ENCODE measurements around the gene HMX2. TPM values are rescaled to one million over a fixed set of nuclear protein-coding genes. Genes with fewer than 3 reads are reported as not detected.
A peak's percentile ranks its signal among the peaks of the same experiment; 100 is the strongest.

HMX2 gene
- total RNA-seq, 1 experiment from 2014 or later = not detected

DNA sequence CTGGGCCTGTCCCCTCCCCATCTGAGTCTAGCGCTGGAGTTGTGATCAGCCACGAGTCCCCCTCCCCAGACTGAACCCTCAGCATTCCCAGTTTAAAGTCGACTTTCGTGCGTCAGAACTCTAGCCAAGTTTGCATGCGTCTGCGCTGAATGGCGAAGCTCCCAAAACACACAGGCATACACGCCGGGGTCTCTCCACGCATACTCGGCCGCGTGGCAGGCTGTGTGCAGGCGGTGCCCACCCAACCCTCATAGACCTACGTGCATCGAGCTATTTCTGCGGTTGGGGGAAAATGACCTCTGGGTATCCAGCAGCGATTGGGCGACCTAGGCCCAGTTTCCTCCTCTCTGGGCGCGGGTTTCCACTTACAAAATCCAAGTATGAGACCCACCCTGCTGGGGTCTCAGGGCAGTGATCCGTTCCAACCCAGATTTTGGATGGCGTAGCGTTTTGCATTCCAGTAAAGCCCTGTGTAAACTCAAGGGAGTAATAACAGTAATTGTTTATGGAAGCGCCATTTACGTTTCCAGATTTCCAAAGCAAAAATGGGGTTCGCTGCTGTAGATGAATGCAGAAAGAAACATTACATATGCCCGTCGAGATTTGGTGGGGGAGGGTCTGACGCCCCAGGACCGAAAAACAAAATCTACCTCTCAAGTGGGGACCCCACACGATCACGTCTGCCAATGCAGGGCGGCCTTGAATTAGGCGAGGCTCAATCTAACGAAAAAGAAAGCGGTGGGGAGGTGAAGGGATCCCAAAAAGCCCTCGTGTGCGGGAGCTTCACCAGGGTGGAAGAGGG is 14.2 kb upstream of the HMX2 start:
- Mint-ChIP-seq H3K4me1 (ENCODE audit: insufficient read depth, unreplicated experiment) (peaks cover 8% of the 10 kb centered on the region), H3K9me3 (ENCODE audit: unreplicated experiment) (no peaks in the 10 kb centered on the region), H3K27me3 (ENCODE audit: insufficient read depth, unreplicated experiment) (peaks cover 32% of the 10 kb centered on the region), H3K27ac (ENCODE audit: low read depth, unreplicated experiment) (no peak overlapping the region), H3K4me3 (ENCODE audit: unreplicated experiment) (peak overlapping the region; percentile 51), H3K36me3 (ENCODE audit: insufficient read depth, unreplicated experiment) (no peaks in the 10 kb centered on the region)
- intact Hi-C loops (cut with micrococcal nuclease) = loop anchor here (1.0 kb wide), 3 partner anchors 90 to 426 kb away; no protein-coding TSS in a partner anchor
- TF ChIP-seq, protein P1, sequence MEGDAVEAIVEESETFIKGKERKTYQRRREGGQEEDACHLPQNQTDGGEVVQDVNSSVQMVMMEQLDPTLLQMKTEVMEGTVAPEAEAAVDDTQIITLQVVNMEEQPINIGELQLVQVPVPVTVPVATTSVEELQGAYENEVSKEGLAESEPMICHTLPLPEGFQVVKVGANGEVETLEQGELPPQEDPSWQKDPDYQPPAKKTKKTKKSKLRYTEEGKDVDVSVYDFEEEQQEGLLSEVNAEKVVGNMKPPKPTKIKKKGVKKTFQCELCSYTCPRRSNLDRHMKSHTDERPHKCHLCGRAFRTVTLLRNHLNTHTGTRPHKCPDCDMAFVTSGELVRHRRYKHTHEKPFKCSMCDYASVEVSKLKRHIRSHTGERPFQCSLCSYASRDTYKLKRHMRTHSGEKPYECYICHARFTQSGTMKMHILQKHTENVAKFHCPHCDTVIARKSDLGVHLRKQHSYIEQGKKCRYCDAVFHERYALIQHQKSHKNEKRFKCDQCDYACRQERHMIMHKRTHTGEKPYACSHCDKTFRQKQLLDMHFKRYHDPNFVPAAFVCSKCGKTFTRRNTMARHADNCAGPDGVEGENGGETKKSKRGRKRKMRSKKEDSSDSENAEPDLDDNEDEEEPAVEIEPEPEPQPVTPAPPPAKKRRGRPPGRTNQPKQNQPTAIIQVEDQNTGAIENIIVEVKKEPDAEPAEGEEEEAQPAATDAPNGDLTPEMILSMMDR (IDR thresholded peaks at IDR 0.05; ENCODE audit: unreplicated experiment) = no peak
- no peak for DNase-seq (ENCODE audit: unreplicated experiment)
- POLR2A ChIA-PET = interaction anchor here (0.6 to 1.5 kb wide), 3 partner anchors 125 to 246 kb away, joined by 4 to 5 read pairs (median 4); partner anchors contain the start of gene IKZF5
- CTCF ChIA-PET = interaction anchor here (0.5 to 4.7 kb wide), 26 partner anchors 8 to 430 kb away, joined by 3 to 50 read pairs (median 4); partner anchors contain the start of gene BUB3
- BruUV-seq (replicated peaks) = no TSS peak

DNA sequence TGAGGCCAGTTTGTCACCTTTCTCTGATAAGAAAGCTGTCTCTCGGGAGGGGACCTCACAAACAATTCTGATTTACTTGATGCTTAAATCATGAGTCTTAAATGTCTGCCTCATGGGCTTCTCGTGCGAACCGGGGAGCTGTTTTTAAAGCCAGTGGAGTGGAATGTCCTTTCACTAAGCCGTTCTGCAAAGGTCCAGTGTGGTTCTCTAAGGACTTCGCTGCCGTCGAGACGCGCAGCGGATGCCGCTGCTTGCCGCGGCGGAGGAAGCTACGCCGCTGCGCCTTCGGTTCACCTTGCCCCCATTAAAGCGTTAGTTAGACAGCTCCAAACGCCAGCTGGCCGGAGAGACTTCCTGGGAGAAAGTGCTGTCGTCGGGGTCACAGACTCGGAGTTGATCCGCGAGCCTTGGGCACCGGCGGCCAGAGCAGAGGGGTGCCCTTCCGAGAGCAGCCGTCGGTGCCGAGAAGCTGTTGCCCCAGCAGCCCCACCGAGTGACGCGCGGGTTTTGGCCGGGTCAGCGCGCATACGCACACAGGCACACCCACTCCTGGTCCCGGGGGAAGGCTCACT is 13.5 kb upstream of the HMX2 start:
- H3K27me3 Mint-ChIP-seq (ENCODE audit: insufficient read depth, unreplicated experiment) = peaks cover 39% of the 10 kb centered on the region
- peaks cover 12% of the 10 kb centered on the region for H3K4me1 Mint-ChIP-seq (ENCODE audit: insufficient read depth, unreplicated experiment)
- BruUV-seq (replicated peaks) = no TSS peak
- no peak for DNase-seq (ENCODE audit: unreplicated experiment)
- TF ChIP-seq, protein P1 (IDR thresholded peaks at IDR 0.05; ENCODE audit: unreplicated experiment) = no peak
- H3K36me3 Mint-ChIP-seq (ENCODE audit: insufficient read depth, unreplicated experiment) = no peaks in the 10 kb centered on the region
- no peaks in the 10 kb centered on the region for H3K9me3 Mint-ChIP-seq (ENCODE audit: unreplicated experiment)
- no peak overlapping the region for H3K27ac Mint-ChIP-seq (ENCODE audit: low read depth, unreplicated experiment)
- ChIA-PET CTCF (interaction anchor here (0.8 to 4.7 kb wide), 7 partner anchors 11 to 424 kb away, joined by 3 to 50 read pairs (median 8); no protein-coding TSS in a partner anchor), POLR2A (interaction anchor here (1.0 kb wide), 1 partner anchor 245 kb away, joined by 5 read pairs; no protein-coding TSS in a partner anchor)
- H3K4me3 Mint-ChIP-seq (ENCODE audit: unreplicated experiment) = no peak overlapping the region
- intact Hi-C loops (cut with micrococcal nuclease) = no loop called here

DNA sequence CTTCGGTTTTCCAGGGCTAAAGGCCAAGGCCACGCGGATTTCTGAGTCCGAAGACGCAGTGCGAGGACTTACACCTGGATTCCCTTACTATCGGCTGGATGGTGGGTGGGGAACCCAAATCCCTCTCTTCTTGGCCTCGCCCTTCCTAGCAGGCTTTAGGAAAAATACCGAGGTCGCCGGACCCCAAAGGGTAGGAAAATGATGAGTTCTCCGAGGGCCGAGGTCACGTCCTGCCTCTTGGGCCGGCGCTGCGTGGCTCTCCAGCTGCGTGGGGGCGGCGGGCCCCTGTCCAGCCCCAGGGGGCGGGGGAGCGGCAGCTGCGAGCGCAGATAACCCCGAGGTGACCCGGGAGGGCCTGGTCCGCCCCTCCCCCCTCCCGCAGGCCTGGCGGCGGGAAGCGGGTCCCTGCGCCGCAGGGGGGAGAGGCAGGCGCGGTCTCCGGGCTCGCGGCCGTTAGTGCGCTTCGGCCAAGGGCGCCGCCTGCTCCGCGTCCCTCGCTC is 13.0 kb upstream of the HMX2 start:
- Mint-ChIP-seq H3K27ac (ENCODE audit: low read depth, unreplicated experiment) (no peak overlapping the region), H3K4me3 (ENCODE audit: unreplicated experiment) (no peak overlapping the region), H3K27me3 (ENCODE audit: insufficient read depth, unreplicated experiment) (peaks cover 44% of the 10 kb centered on the region), H3K36me3 (ENCODE audit: insufficient read depth, unreplicated experiment) (no peaks in the 10 kb centered on the region), H3K9me3 (ENCODE audit: unreplicated experiment) (no peaks in the 10 kb centered on the region), H3K4me1 (ENCODE audit: insufficient read depth, unreplicated experiment) (peaks cover 12% of the 10 kb centered on the region)
- TF ChIP-seq, protein P1 (IDR thresholded peaks at IDR 0.05; ENCODE audit: unreplicated experiment) = no peak
- BruUV-seq (replicated peaks) = no TSS peak
- ChIA-PET CTCF (interaction anchor here (2.2 to 4.7 kb wide), 3 partner anchors 11 to 245 kb away, joined by 8 to 50 read pairs (median 36); no protein-coding TSS in a partner anchor), POLR2A (interaction anchor here (1.0 kb wide), 1 partner anchor 244 kb away, joined by 5 read pairs; no protein-coding TSS in a partner anchor)
- intact Hi-C loops (cut with micrococcal nuclease) = no loop called here
- no peak for DNase-seq (ENCODE audit: unreplicated experiment)
